ENCODE measurements around the gene PIGL. TPM values are rescaled to one million over a fixed set of nuclear protein-coding genes. Genes with fewer than 3 reads are reported as not detected.

Gene PIGL
- total RNA-seq, 1 experiment from 2014 or later, result 59.2 TPM

DNA sequence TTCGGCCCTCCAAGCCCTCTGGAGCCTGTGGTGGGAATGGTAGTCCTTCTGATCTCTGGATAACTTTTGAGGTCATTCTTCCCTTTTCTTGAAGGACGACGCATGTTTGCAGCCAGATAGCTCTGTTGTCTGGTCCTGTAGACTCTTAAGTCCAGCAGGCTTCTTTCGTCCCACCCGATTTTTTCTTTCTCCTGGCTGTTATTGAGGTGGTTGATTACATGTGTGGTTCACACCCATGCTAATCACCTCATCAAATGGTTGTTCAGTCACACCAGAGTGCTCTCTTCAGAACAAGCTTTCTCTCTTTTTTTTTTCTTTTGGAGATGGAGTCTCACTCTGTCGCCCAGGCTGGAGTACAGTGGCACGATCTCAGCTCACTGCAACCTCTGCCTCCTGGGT is 30.6 kb downstream of the PIGL start:
- Histone ChIP-seq H4K20me1 (ENCODE audit: insufficient read depth) (no peaks in the 10 kb centered on the region), H3F3A (ENCODE audit: insufficient read depth, low read depth) (no peaks in the 10 kb centered on the region), H3K4me2 (no peak overlapping the region), H3K36me3 (ENCODE audit: low read depth) (no peaks in the 10 kb centered on the region), H2AFZ (no peak overlapping the region), H3K27ac (no peak overlapping the region), H3K79me2 (ENCODE audit: low read depth) (no peaks in the 10 kb centered on the region), H3K4me1 (replicated peaks; ENCODE audit: insufficient read depth) (peaks cover 8% of the 10 kb centered on the region), H3K4me3 (no peak overlapping the region), H3K27me3 (ENCODE audit: insufficient read depth, low read depth) (no peaks in the 10 kb centered on the region), H3K9me3 (ENCODE audit: insufficient read depth, low read depth) (no peaks in the 10 kb centered on the region), H3K9me2 (ENCODE audit: insufficient read depth) (no peaks in the 10 kb centered on the region)
- ChIA-PET POLR2A (ENCODE audit: unreplicated experiment) (no interaction called here), CTCF (no interaction called here)
- no peak for DNase-seq
- BruUV-seq (replicated peaks), result no TSS peak
- intact Hi-C loops (cut with micrococcal nuclease; ENCODE audit: unreplicated experiment), result no loop called here
- TF ChIP-seq EZH2 (IDR thresholded peaks at IDR 0.05; ENCODE audit: low read depth), result no peak
- TF ChIP-seq, protein P1, sequence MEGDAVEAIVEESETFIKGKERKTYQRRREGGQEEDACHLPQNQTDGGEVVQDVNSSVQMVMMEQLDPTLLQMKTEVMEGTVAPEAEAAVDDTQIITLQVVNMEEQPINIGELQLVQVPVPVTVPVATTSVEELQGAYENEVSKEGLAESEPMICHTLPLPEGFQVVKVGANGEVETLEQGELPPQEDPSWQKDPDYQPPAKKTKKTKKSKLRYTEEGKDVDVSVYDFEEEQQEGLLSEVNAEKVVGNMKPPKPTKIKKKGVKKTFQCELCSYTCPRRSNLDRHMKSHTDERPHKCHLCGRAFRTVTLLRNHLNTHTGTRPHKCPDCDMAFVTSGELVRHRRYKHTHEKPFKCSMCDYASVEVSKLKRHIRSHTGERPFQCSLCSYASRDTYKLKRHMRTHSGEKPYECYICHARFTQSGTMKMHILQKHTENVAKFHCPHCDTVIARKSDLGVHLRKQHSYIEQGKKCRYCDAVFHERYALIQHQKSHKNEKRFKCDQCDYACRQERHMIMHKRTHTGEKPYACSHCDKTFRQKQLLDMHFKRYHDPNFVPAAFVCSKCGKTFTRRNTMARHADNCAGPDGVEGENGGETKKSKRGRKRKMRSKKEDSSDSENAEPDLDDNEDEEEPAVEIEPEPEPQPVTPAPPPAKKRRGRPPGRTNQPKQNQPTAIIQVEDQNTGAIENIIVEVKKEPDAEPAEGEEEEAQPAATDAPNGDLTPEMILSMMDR (conservative IDR thresholded peaks at IDR 0.05), result no peak

DNA sequence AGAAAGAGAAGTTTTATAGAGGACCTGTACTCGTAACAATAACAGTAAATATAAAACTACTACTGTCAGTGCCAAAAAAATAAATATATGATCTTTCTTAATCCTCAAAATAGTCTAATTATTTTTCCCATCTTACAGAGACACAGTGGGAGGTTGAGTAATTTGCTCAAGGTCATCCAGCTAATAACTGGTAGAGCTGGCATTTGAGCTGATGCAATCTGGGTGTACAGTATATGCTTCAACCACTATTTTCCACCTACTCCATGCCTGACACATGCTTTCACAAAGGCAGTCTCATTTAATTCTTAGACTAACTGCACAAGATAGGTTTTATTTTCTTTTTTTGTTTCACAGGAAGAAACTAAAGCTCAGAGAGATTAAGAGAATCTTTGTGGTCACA is 33.6 kb downstream of the PIGL start:
- Histone ChIP-seq H3K27ac (peak overlapping the region; percentile 42), H2AFZ (no peak overlapping the region), H3F3A (ENCODE audit: insufficient read depth, low read depth) (no peaks in the 10 kb centered on the region), H3K36me3 (ENCODE audit: low read depth) (no peaks in the 10 kb centered on the region), H3K9me2 (ENCODE audit: insufficient read depth) (no peaks in the 10 kb centered on the region), H3K79me2 (ENCODE audit: low read depth) (no peaks in the 10 kb centered on the region), H4K20me1 (ENCODE audit: insufficient read depth) (no peaks in the 10 kb centered on the region), H3K4me1 (replicated peaks; ENCODE audit: insufficient read depth) (peaks cover 8% of the 10 kb centered on the region), H3K27me3 (ENCODE audit: insufficient read depth, low read depth) (no peaks in the 10 kb centered on the region), H3K4me3 (no peak overlapping the region), H3K4me2 (no peak overlapping the region), H3K9me3 (ENCODE audit: insufficient read depth, low read depth) (no peaks in the 10 kb centered on the region)
- CTCF ChIA-PET, result no interaction called here
- intact Hi-C loops (cut with micrococcal nuclease; ENCODE audit: unreplicated experiment), result no loop called here
- TF ChIP-seq, protein P1 (conservative IDR thresholded peaks at IDR 0.05), result no peak
- no peak for TF ChIP-seq EZH2 (IDR thresholded peaks at IDR 0.05; ENCODE audit: low read depth)
- no peak for DNase-seq
- BruUV-seq (replicated peaks), result no TSS peak
- POLR2A ChIA-PET (ENCODE audit: unreplicated experiment), result no interaction called here

DNA sequence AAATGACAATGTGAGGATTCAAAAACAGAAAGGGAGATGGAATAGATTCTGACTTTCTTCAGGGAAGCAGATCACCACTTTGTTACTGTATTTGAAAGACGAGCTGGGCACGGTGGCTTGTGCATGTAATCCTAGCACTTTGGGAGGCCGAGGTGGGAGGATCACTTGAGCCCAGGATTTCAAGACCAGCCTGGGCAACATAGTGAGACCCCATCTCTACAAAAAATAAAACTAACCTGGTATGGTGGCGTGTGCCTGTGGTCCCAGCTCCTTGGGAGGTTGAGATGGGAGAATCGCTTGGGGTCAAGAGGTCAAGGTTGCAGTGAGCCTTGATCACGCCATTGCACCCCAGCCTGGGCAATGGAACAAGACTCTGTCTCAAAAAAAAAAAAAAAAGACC is 34.0 kb downstream of the PIGL start:
- Histone ChIP-seq H3K9me2 (ENCODE audit: insufficient read depth) (no peaks in the 10 kb centered on the region), H3K79me2 (ENCODE audit: low read depth) (no peaks in the 10 kb centered on the region), H3K36me3 (ENCODE audit: low read depth) (no peaks in the 10 kb centered on the region), H3K4me1 (replicated peaks; ENCODE audit: insufficient read depth) (peaks cover 8% of the 10 kb centered on the region), H2AFZ (no peak overlapping the region), H4K20me1 (ENCODE audit: insufficient read depth) (no peaks in the 10 kb centered on the region), H3K27me3 (ENCODE audit: insufficient read depth, low read depth) (no peaks in the 10 kb centered on the region), H3K9me3 (ENCODE audit: insufficient read depth, low read depth) (no peaks in the 10 kb centered on the region), H3K4me2 (no peak overlapping the region), H3K27ac (peak overlapping the region; percentile 42), H3F3A (ENCODE audit: insufficient read depth, low read depth) (no peaks in the 10 kb centered on the region), H3K4me3 (no peak overlapping the region)
- BruUV-seq (replicated peaks), result no TSS peak
- intact Hi-C loops (cut with micrococcal nuclease; ENCODE audit: unreplicated experiment), result no loop called here
- ChIA-PET CTCF (interaction anchor here (0.6 kb wide), 1 partner anchor 35 kb away, joined by 4 read pairs; no protein-coding TSS in a partner anchor), POLR2A (ENCODE audit: unreplicated experiment) (interaction anchor here (0.5 kb wide), 1 partner anchor 16 kb away, joined by 3 read pairs; no protein-coding TSS in a partner anchor)
- no peak for DNase-seq
- TF ChIP-seq, protein P1 (conservative IDR thresholded peaks at IDR 0.05), result no peak
- no peak for TF ChIP-seq EZH2 (IDR thresholded peaks at IDR 0.05; ENCODE audit: low read depth)

All from PC-9 (cell line).